ENCODE measurements around the gene SYT5.
A peak's percentile ranks its signal among the peaks of the same experiment; 100 is the strongest.
"Not testable (repeated sequence)": the region's sequence is repeated elsewhere in the genome, so short reads cannot be mapped to it uniquely, and the experiment has no call there.

The SYT5 gene

GRCh38 chr19:55173186-55173713 is 6.8 kb downstream of the SYT5 start:
- peak overlapping the region; percentile 34 to 58 for H3K18ac ChIP-seq (ENCODE audit: low read depth in 1 of 2, low read length in 2 of 2)
- H2BK5ac ChIP-seq (ENCODE audit: low read depth, low read length, poor library complexity, severe bottlenecking), result no peak overlapping the region
- no peaks in the 10 kb centered on the region for H3K79me1 ChIP-seq (replicated peaks; ENCODE audit: low read length, poor library complexity, severe bottlenecking)
- H2AK5ac ChIP-seq (ENCODE audit: low read length, severe bottlenecking), result no peak overlapping the region
- peaks cover 12% of the 10 kb centered on the region for H3K4me1 ChIP-seq (ENCODE audit: control insufficient read depth, insufficient read depth, low read depth, low read length)
- 6% methylated on average over 32 of the region's 32 CpGs for WGBS
- peak overlapping the region; percentile 52 for H4K8ac ChIP-seq (ENCODE audit: low read length)
- no peak overlapping the region for H4K91ac ChIP-seq (ENCODE audit: low read length)
- H3K9me3 ChIP-seq (ENCODE audit: control insufficient read depth, low read length), result no peaks in the 10 kb centered on the region
- no peak overlapping the region for H2BK12ac ChIP-seq (ENCODE audit: low read length in 2 of 2)
- H3K27me3 ChIP-seq (ENCODE audit: control insufficient read depth in 1 of 2, insufficient read depth in 1 of 2, low read length in 2 of 2), result peaks cover 22 to 80% of the 10 kb centered on the region in 2 experiments
- H3K4me2 ChIP-seq (ENCODE audit: low read length, poor library complexity, severe bottlenecking), result peak overlapping the region; percentile 68
- peak overlapping the region; percentile 89 for H3K9ac ChIP-seq (ENCODE audit: low read length)
- peak overlapping the region; percentile 50 to 91 for H3K4me3 ChIP-seq (ENCODE audit: insufficient read depth in 1 of 2, low read depth in 1 of 2, low read length in 2 of 2)
- DNase-seq, result no peak
- no peak overlapping the region for H3K27ac ChIP-seq (ENCODE audit: low read length, poor library complexity, severe bottlenecking)
- no peak overlapping the region for H3K4ac ChIP-seq (ENCODE audit: low read depth in 1 of 2, low read length in 2 of 2)
- no peak overlapping the region for H3K14ac ChIP-seq (ENCODE audit: low read length in 2 of 2)
- peaks cover 0 to 14% of the 10 kb centered on the region in 2 experiments for H3K36me3 ChIP-seq (ENCODE audit: control insufficient read depth in 1 of 2, insufficient read depth in 2 of 2, low read depth in 1 of 2, low read length in 2 of 2)
- H2AFZ ChIP-seq (ENCODE audit: low read depth, low read length), result peak overlapping the region; percentile 15
- H3K23ac ChIP-seq (ENCODE audit: low read length in 2 of 2), result peak overlapping the region in 1 of 2 experiments; percentile 64
- H2BK120ac ChIP-seq (ENCODE audit: low read depth, low read length), result no peak overlapping the region
- no peak overlapping the region for H2BK15ac ChIP-seq (ENCODE audit: low read depth, poor library complexity, severe bottlenecking)

DNA sequence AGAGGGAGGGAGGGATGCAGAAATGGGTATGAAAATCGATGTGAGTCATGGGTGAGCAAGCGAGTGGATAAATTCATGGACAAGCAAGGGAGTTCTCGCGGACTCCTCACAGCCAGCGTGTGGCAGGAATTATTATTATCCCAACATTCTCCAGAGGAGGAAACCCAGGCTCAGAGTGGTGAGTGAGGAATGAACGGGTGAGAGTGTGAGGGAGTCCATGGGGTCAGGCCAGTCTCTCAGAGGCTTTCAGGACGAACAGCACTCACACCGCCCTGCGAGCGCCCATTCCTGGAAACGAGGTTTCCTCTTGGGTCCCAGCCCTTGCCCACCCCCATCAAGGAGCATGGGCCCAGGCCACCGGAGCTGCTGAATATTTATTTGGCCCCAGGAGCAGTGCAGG is 7.3 kb downstream of the SYT5 start:
- no peak overlapping the region for H2BK12ac ChIP-seq (ENCODE audit: low read length in 2 of 2)
- peak overlapping the region; percentile 68 for H3K4me2 ChIP-seq (ENCODE audit: low read length, poor library complexity, severe bottlenecking)
- peaks cover 0 to 10% of the 10 kb centered on the region in 2 experiments for H3K36me3 ChIP-seq (ENCODE audit: control insufficient read depth in 1 of 2, insufficient read depth in 2 of 2, low read depth in 1 of 2, low read length in 2 of 2)
- H2BK5ac ChIP-seq (ENCODE audit: low read depth, low read length, poor library complexity, severe bottlenecking), result no peak overlapping the region
- 16% methylated on average over 8 of the region's 12 CpGs for WGBS
- no peak overlapping the region for H3K18ac ChIP-seq (ENCODE audit: low read depth in 1 of 2, low read length in 2 of 2)
- no peak overlapping the region for H2AFZ ChIP-seq (ENCODE audit: low read depth, low read length)
- H2BK120ac ChIP-seq (ENCODE audit: low read depth, low read length), result no peak overlapping the region
- peaks cover 12% of the 10 kb centered on the region for H3K4me1 ChIP-seq (ENCODE audit: control insufficient read depth, insufficient read depth, low read depth, low read length)
- peak overlapping the region in 1 of 2 experiments; percentile 64 for H3K23ac ChIP-seq (ENCODE audit: low read length in 2 of 2)
- H3K4ac ChIP-seq (ENCODE audit: low read depth in 1 of 2, low read length in 2 of 2), result no peak overlapping the region
- H3K27me3 ChIP-seq (ENCODE audit: control insufficient read depth in 1 of 2, insufficient read depth in 1 of 2, low read length in 2 of 2), result peaks cover 24 to 76% of the 10 kb centered on the region in 2 experiments
- no peaks in the 10 kb centered on the region for H3K9me3 ChIP-seq (ENCODE audit: control insufficient read depth, low read length)
- H3K27ac ChIP-seq (ENCODE audit: low read length, poor library complexity, severe bottlenecking), result no peak overlapping the region
- peak overlapping the region in 1 of 2 experiments; percentile 91 for H3K4me3 ChIP-seq (ENCODE audit: insufficient read depth in 1 of 2, low read depth in 1 of 2, low read length in 2 of 2)
- H2AK5ac ChIP-seq (ENCODE audit: low read length, severe bottlenecking), result no peak overlapping the region
- peak overlapping the region; percentile 89 for H3K9ac ChIP-seq (ENCODE audit: low read length)
- peak; percentile 65 for DNase-seq
- H3K14ac ChIP-seq (ENCODE audit: low read length in 2 of 2), result no peak overlapping the region
- peak overlapping the region; percentile 49 for H4K8ac ChIP-seq (ENCODE audit: low read length)
- H4K91ac ChIP-seq (ENCODE audit: low read length), result no peak overlapping the region
- no peaks in the 10 kb centered on the region for H3K79me1 ChIP-seq (replicated peaks; ENCODE audit: low read length, poor library complexity, severe bottlenecking)
- H2BK15ac ChIP-seq (ENCODE audit: low read depth, poor library complexity, severe bottlenecking), result no peak overlapping the region

DNA sequence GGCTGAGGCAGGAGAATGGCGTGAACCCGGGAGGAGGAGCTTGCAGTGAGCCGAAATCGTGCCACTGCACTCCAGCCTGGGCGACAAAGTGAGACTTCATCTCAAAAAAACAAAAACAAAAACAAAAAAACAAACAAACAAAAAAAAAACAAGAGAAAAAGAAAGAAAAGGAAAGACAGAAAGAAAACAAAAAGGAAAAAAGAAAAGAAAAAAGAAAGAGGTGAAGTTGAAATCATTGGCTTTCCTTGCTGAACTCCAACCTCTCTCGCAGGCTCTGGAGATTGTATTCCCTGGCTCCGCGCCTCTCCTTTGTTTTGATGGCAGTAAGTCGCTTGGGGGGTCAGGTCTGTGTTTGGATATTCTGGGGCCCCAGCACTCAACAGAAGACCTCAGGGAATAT is 7.8 kb downstream of the SYT5 start:
- not testable (repeated sequence) for H2AK5ac ChIP-seq (ENCODE audit: low read length, severe bottlenecking); H3K4ac ChIP-seq (ENCODE audit: low read depth in 1 of 2, low read length in 2 of 2); H2BK120ac ChIP-seq (ENCODE audit: low read depth, low read length); H3K14ac ChIP-seq (ENCODE audit: low read length in 2 of 2); H4K91ac ChIP-seq (ENCODE audit: low read length); H2AFZ ChIP-seq (ENCODE audit: low read depth, low read length); H3K23ac ChIP-seq (ENCODE audit: low read length in 2 of 2); H3K79me1 ChIP-seq (replicated peaks; ENCODE audit: low read length, poor library complexity, severe bottlenecking); DNase-seq; H2BK12ac ChIP-seq (ENCODE audit: low read length in 2 of 2); H4K8ac ChIP-seq (ENCODE audit: low read length); H2BK15ac ChIP-seq (ENCODE audit: low read depth, poor library complexity, severe bottlenecking); H3K18ac ChIP-seq (ENCODE audit: low read depth in 1 of 2, low read length in 2 of 2); H3K9me3 ChIP-seq (ENCODE audit: control insufficient read depth, low read length); H3K36me3 ChIP-seq (ENCODE audit: control insufficient read depth in 1 of 2, insufficient read depth in 2 of 2, low read depth in 1 of 2, low read length in 2 of 2); H3K4me2 ChIP-seq (ENCODE audit: low read length, poor library complexity, severe bottlenecking); H3K27ac ChIP-seq (ENCODE audit: low read length, poor library complexity, severe bottlenecking); H2BK5ac ChIP-seq (ENCODE audit: low read depth, low read length, poor library complexity, severe bottlenecking)
- Histone ChIP-seq H3K4me3 (ENCODE audit: insufficient read depth in 1 of 2, low read depth in 1 of 2, low read length in 2 of 2) (peak overlapping the region in 1 of 2 experiments; percentile 91), H3K4me1 (ENCODE audit: control insufficient read depth, insufficient read depth, low read depth, low read length) (peaks cover 12% of the 10 kb centered on the region), H3K9ac (ENCODE audit: low read length) (peak overlapping the region; percentile 89), H3K27me3 (ENCODE audit: control insufficient read depth in 1 of 2, insufficient read depth in 1 of 2, low read length in 2 of 2) (peaks cover 26 to 76% of the 10 kb centered on the region in 2 experiments)
- 47% methylated on average over 4 of the region's 9 CpGs for WGBS

GRCh38 chr19:55171440-55171839 is 8.6 kb downstream of the SYT5 start:
- no peak overlapping the region for H2BK15ac ChIP-seq (ENCODE audit: low read depth, poor library complexity, severe bottlenecking)
- H3K23ac ChIP-seq (ENCODE audit: low read length in 2 of 2), result no peak overlapping the region
- H2BK120ac ChIP-seq (ENCODE audit: low read depth, low read length), result no peak overlapping the region
- no peak overlapping the region for H3K4ac ChIP-seq (ENCODE audit: low read depth in 1 of 2, low read length in 2 of 2)
- peaks cover 26 to 68% of the 10 kb centered on the region in 2 experiments for H3K27me3 ChIP-seq (ENCODE audit: control insufficient read depth in 1 of 2, insufficient read depth in 1 of 2, low read length in 2 of 2)
- H3K4me2 ChIP-seq (ENCODE audit: low read length, poor library complexity, severe bottlenecking), result no peak overlapping the region
- no peak overlapping the region for H2AFZ ChIP-seq (ENCODE audit: low read depth, low read length)
- H3K18ac ChIP-seq (ENCODE audit: low read depth in 1 of 2, low read length in 2 of 2), result no peak overlapping the region
- no peak overlapping the region for H4K8ac ChIP-seq (ENCODE audit: low read length)
- H3K9me3 ChIP-seq (ENCODE audit: control insufficient read depth, low read length), result no peaks in the 10 kb centered on the region
- H3K14ac ChIP-seq (ENCODE audit: low read length in 2 of 2), result no peak overlapping the region
- no peak for DNase-seq
- H2BK5ac ChIP-seq (ENCODE audit: low read depth, low read length, poor library complexity, severe bottlenecking), result no peak overlapping the region
- no peak overlapping the region for H3K4me3 ChIP-seq (ENCODE audit: insufficient read depth in 1 of 2, low read depth in 1 of 2, low read length in 2 of 2)
- peaks cover 12% of the 10 kb centered on the region for H3K4me1 ChIP-seq (ENCODE audit: control insufficient read depth, insufficient read depth, low read depth, low read length)
- H3K27ac ChIP-seq (ENCODE audit: low read length, poor library complexity, severe bottlenecking), result no peak overlapping the region
- no peak overlapping the region for H4K91ac ChIP-seq (ENCODE audit: low read length)
- H2AK5ac ChIP-seq (ENCODE audit: low read length, severe bottlenecking), result no peak overlapping the region
- H2BK12ac ChIP-seq (ENCODE audit: low read length in 2 of 2), result no peak overlapping the region
- no peak overlapping the region for H3K9ac ChIP-seq (ENCODE audit: low read length)
- no peaks in the 10 kb centered on the region for H3K79me1 ChIP-seq (replicated peaks; ENCODE audit: low read length, poor library complexity, severe bottlenecking)
- WGBS, result 96% methylated on average over 5 of the region's 5 CpGs
- H3K36me3 ChIP-seq (ENCODE audit: control insufficient read depth in 1 of 2, insufficient read depth in 2 of 2, low read depth in 1 of 2, low read length in 2 of 2), result no peaks in the 10 kb centered on the region

All from mesenchymal stem cell (in vitro differentiated cells and primary cell).